ENCODE data around the gene RSL1D1.
A peak's percentile ranks its signal among the peaks of the same experiment; 100 is the strongest.

Gene RSL1D1

DNA sequence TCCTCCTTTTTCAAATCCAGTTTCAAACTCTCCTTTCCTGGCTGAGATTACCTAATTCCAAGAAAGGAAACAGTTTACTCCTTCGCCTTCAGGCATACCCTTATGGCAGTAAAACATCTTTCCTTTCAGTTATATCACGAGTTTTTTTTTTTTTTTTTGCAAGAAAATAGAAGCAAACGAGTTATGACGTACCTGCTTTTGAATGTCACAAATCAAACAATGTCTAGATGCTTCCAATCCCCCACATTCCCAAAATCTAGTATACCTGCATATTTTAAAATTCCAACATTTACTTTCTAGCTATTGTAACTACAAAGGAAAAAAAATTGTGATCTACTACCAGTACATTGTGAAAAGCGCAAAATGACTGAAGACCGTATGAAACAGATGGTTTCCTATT is 35.5 kb upstream of the RSL1D1 start:
- WGBS (ENCODE audit: insufficient coverage), result 92% methylated on average over 4 of the region's 6 CpGs
- Histone ChIP-seq H3K9me3 (ENCODE audit: control extremely low read depth in 1 of 5, control insufficient read depth in 4 of 5, insufficient read depth in 2 of 5, low read depth in 1 of 5, low read length in 4 of 5) (no peaks in the 10 kb centered on the region), H3K4me1 (ENCODE audit: control extremely low read depth in 1 of 4, control insufficient read depth in 4 of 4, insufficient read depth in 4 of 4, low read length in 3 of 4) (peaks cover 0 to 13% (median 0%) of the 10 kb centered on the region in 4 experiments), H3K36me3 (ENCODE audit: control insufficient read depth in 4 of 4, insufficient read depth in 4 of 4, low read length in 3 of 4) (peaks cover 16 to 67% (median 46%) of the 10 kb centered on the region in 4 experiments), H3K27me3 (replicated peaks in 2 of 5; ENCODE audit: control insufficient read depth in 4 of 5, insufficient read depth in 5 of 5, low read length in 4 of 5) (no peaks in the 10 kb centered on the region), H3K4me3 (ENCODE audit: control insufficient read depth in 1 of 7, extremely low read depth in 1 of 7, insufficient read depth in 4 of 7, low read depth in 2 of 7, low read length in 6 of 7) (no peak overlapping the region), H3K27ac (ENCODE audit: insufficient read depth in 1 of 2, low read depth in 1 of 2, low read length in 2 of 2, poor library complexity in 1 of 2, severe bottlenecking in 2 of 2) (no peak overlapping the region)
- POLR2A ChIA-PET, result no interaction called here
- DNase-seq, result no peak
- CTCF ChIA-PET, result no interaction called here

DNA sequence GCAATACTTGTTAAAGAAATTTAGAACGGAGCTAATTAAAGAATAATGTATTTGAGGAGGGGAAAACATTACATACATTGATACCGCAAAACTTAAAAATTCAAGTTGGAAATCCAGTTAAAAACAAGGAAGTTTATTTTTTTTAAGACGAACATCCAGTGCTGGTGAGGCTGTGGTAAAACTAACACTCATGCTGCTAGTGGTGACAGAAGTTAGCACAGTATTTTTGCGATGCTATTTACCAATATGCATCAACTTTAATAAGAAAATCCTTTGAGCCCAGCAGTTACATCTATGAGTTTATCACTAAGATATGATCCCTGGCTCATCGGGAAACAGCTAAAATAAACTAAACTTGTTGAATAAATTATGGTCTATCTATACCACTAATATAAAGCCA is 32.7 kb upstream of the RSL1D1 start:
- WGBS (ENCODE audit: insufficient coverage), result 88% methylated on average over 1 of the region's 5 CpGs
- H3K4me1 ChIP-seq (ENCODE audit: control extremely low read depth in 1 of 4, control insufficient read depth in 4 of 4, insufficient read depth in 4 of 4, low read length in 3 of 4), result no peaks in the 10 kb centered on the region
- peak in 2 of 3 donors; percentile 27 to 48 for DNase-seq
- CTCF ChIA-PET, result interaction anchor here (0.9 to 1.5 kb wide), 2 partner anchors 13 to 15 kb away, joined by 4 read pairs; no protein-coding TSS in a partner anchor
- POLR2A ChIA-PET, result no interaction called here
- H3K36me3 ChIP-seq (ENCODE audit: control insufficient read depth in 4 of 4, insufficient read depth in 4 of 4, low read length in 3 of 4), result peaks cover 19 to 75% (median 59%) of the 10 kb centered on the region in 4 experiments
- no peak overlapping the region for H3K4me3 ChIP-seq (ENCODE audit: control insufficient read depth in 1 of 7, extremely low read depth in 1 of 7, insufficient read depth in 4 of 7, low read depth in 2 of 7, low read length in 6 of 7)
- H3K27me3 ChIP-seq (replicated peaks in 2 of 5; ENCODE audit: control insufficient read depth in 4 of 5, insufficient read depth in 5 of 5, low read length in 4 of 5), result no peaks in the 10 kb centered on the region
- no peaks in the 10 kb centered on the region for H3K9me3 ChIP-seq (ENCODE audit: control extremely low read depth in 1 of 5, control insufficient read depth in 4 of 5, insufficient read depth in 2 of 5, low read depth in 1 of 5, low read length in 4 of 5)
- no peak overlapping the region for H3K27ac ChIP-seq (ENCODE audit: insufficient read depth in 1 of 2, low read depth in 1 of 2, low read length in 2 of 2, poor library complexity in 1 of 2, severe bottlenecking in 2 of 2)

DNA sequence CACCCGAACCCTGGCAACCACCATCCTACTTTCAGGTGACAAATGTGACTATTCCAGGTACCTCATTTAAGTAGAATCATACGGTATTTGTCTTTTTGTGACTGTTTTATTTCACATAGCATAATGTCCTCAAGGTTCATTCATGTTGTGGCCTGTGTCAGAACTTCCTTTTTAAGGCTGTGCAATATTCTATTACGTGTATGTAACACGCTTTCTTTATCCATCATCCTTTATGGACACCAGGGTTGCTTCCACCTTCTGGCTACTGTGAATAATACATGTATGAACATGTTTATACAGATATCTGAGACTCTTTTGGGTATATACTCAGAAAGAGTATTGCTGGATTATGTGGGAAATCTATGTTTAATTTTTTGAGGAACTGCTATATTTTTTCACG is 28.7 kb upstream of the RSL1D1 start:
- DNase-seq, result peak in 2 of 3 donors; percentile 23
- Histone ChIP-seq H3K4me1 (ENCODE audit: control extremely low read depth in 1 of 4, control insufficient read depth in 4 of 4, insufficient read depth in 4 of 4, low read length in 3 of 4) (no peaks in the 10 kb centered on the region), H3K27me3 (replicated peaks in 2 of 5; ENCODE audit: control insufficient read depth in 4 of 5, insufficient read depth in 5 of 5, low read length in 4 of 5) (no peaks in the 10 kb centered on the region), H3K4me3 (ENCODE audit: control insufficient read depth in 1 of 7, extremely low read depth in 1 of 7, insufficient read depth in 4 of 7, low read depth in 2 of 7, low read length in 6 of 7) (no peak overlapping the region), H3K9me3 (ENCODE audit: control extremely low read depth in 1 of 5, control insufficient read depth in 4 of 5, insufficient read depth in 2 of 5, low read depth in 1 of 5, low read length in 4 of 5) (no peaks in the 10 kb centered on the region), H3K36me3 (ENCODE audit: control insufficient read depth in 4 of 4, insufficient read depth in 4 of 4, low read length in 3 of 4) (peaks cover 33 to 76% (median 55%) of the 10 kb centered on the region in 4 experiments), H3K27ac (ENCODE audit: insufficient read depth in 1 of 2, low read depth in 1 of 2, low read length in 2 of 2, poor library complexity in 1 of 2, severe bottlenecking in 2 of 2) (no peak overlapping the region)
- no CpG with 5 or more reads among the region's 5 CpGs for WGBS (ENCODE audit: insufficient coverage)
- ChIA-PET CTCF (interaction anchor here (1.4 kb wide), 1 partner anchor 10 kb away, joined by 5 read pairs; no protein-coding TSS in a partner anchor), POLR2A (interaction anchor here (0.6 kb wide), 1 partner anchor 27 kb away, joined by 3 read pairs; no protein-coding TSS in a partner anchor)

DNA sequence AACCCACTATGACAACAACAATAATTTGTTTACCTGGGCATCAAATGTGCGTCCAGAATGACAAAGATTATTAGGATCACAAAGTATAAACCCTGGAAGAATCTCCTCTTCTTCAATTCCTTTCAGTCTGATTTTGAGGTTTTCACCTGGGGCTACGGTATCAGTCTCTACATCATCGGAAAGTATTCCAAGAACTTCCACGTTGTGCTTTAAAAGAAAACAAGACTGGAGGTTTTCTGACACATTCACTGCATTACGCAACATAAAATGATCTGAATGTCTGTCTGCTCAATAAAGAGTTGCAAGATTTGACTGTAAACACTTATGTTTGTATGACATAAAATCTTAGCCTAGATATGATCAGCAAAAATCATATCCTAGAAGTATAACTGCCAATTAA is 26.0 kb upstream of the RSL1D1 start:
- 86% methylated on average over 4 of the region's 5 CpGs for WGBS (ENCODE audit: insufficient coverage)
- CTCF ChIA-PET, result interaction anchor here (1.5 kb wide), 1 partner anchor 11 kb away, joined by 3 read pairs; no protein-coding TSS in a partner anchor

DNA sequence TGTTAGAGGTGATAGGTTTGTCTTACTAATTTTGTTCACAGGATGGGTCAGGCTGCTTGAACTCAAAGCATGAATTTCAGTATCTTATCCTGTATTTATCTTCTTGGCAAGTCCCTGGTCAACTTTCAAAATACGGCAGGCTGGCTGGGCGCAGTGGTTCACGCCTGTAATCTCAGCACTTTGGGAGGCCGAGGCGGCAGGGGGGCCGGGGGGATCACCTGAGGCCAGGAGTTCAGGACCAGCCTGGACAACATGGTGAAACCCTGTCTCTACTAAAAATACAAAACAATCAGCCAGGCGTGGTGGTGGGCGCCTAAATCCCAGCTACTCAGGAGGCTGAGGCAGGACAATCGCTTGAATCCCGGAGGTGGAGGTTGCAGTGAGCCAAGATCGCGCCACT is 25.0 kb upstream of the RSL1D1 start:
- WGBS (ENCODE audit: insufficient coverage), result 90% methylated on average over 12 of the region's 12 CpGs
- H3K27me3 ChIP-seq (replicated peaks in 2 of 5; ENCODE audit: control insufficient read depth in 4 of 5, insufficient read depth in 5 of 5, low read length in 4 of 5), result no peaks in the 10 kb centered on the region
- no peaks in the 10 kb centered on the region for H3K9me3 ChIP-seq (ENCODE audit: control extremely low read depth in 1 of 5, control insufficient read depth in 4 of 5, insufficient read depth in 2 of 5, low read depth in 1 of 5, low read length in 4 of 5)
- POLR2A ChIA-PET, result no interaction called here
- no peak overlapping the region for H3K27ac ChIP-seq (ENCODE audit: insufficient read depth in 1 of 2, low read depth in 1 of 2, low read length in 2 of 2, poor library complexity in 1 of 2, severe bottlenecking in 2 of 2)
- no peak for DNase-seq
- CTCF ChIA-PET, result no interaction called here
- no peak overlapping the region for H3K4me3 ChIP-seq (ENCODE audit: control insufficient read depth in 1 of 7, extremely low read depth in 1 of 7, insufficient read depth in 4 of 7, low read depth in 2 of 7, low read length in 6 of 7)
- peaks cover 21 to 72% (median 47%) of the 10 kb centered on the region in 4 experiments for H3K36me3 ChIP-seq (ENCODE audit: control insufficient read depth in 4 of 4, insufficient read depth in 4 of 4, low read length in 3 of 4)
- peaks cover 0 to 3% (median 0%) of the 10 kb centered on the region in 4 experiments for H3K4me1 ChIP-seq (ENCODE audit: control extremely low read depth in 1 of 4, control insufficient read depth in 4 of 4, insufficient read depth in 4 of 4, low read length in 3 of 4)

More for the DNA sequence above, 26.0 kb upstream of the RSL1D1 start:
- no peaks in the 10 kb centered on the region for H3K4me1 ChIP-seq (ENCODE audit: control extremely low read depth in 1 of 4, control insufficient read depth in 4 of 4, insufficient read depth in 4 of 4, low read length in 3 of 4)
- no peak overlapping the region for H3K27ac ChIP-seq (ENCODE audit: insufficient read depth in 1 of 2, low read depth in 1 of 2, low read length in 2 of 2, poor library complexity in 1 of 2, severe bottlenecking in 2 of 2)
- peaks cover 28 to 76% (median 51%) of the 10 kb centered on the region in 4 experiments for H3K36me3 ChIP-seq (ENCODE audit: control insufficient read depth in 4 of 4, insufficient read depth in 4 of 4, low read length in 3 of 4)
- POLR2A ChIA-PET, result no interaction called here
- H3K27me3 ChIP-seq (replicated peaks in 2 of 5; ENCODE audit: control insufficient read depth in 4 of 5, insufficient read depth in 5 of 5, low read length in 4 of 5), result no peaks in the 10 kb centered on the region
- no peaks in the 10 kb centered on the region for H3K9me3 ChIP-seq (ENCODE audit: control extremely low read depth in 1 of 5, control insufficient read depth in 4 of 5, insufficient read depth in 2 of 5, low read depth in 1 of 5, low read length in 4 of 5)
- H3K4me3 ChIP-seq (ENCODE audit: control insufficient read depth in 1 of 7, extremely low read depth in 1 of 7, insufficient read depth in 4 of 7, low read depth in 2 of 7, low read length in 6 of 7), result no peak overlapping the region
- DNase-seq, result no peak

DNA sequence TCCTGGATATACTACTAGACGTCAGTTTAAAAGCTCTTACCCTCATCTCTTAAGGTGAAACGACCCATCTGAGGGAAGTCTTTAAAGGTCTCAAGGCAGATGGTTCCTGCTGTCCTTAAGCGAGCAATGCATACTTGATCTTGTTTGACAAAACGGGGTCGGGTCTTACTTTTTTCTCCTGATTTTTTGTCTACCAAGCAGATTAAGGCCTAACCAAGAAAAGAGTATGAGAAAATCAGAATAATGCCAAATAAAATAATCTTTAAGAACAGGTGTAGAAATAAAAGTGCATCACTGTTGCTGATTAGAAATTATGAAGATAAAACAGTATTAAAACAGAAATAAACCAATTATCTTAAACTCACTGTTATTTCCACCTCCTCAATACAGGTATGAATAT is 24.4 kb upstream of the RSL1D1 start:
- Histone ChIP-seq H3K36me3 (ENCODE audit: control insufficient read depth in 4 of 4, insufficient read depth in 4 of 4, low read length in 3 of 4) (peaks cover 15 to 68% (median 45%) of the 10 kb centered on the region in 4 experiments), H3K27ac (ENCODE audit: insufficient read depth in 1 of 2, low read depth in 1 of 2, low read length in 2 of 2, poor library complexity in 1 of 2, severe bottlenecking in 2 of 2) (no peak overlapping the region), H3K4me1 (ENCODE audit: control extremely low read depth in 1 of 4, control insufficient read depth in 4 of 4, insufficient read depth in 4 of 4, low read length in 3 of 4) (peaks cover 0 to 3% (median 0%) of the 10 kb centered on the region in 4 experiments), H3K9me3 (ENCODE audit: control extremely low read depth in 1 of 5, control insufficient read depth in 4 of 5, insufficient read depth in 2 of 5, low read depth in 1 of 5, low read length in 4 of 5) (no peaks in the 10 kb centered on the region), H3K27me3 (replicated peaks in 2 of 5; ENCODE audit: control insufficient read depth in 4 of 5, insufficient read depth in 5 of 5, low read length in 4 of 5) (no peaks in the 10 kb centered on the region), H3K4me3 (ENCODE audit: control insufficient read depth in 1 of 7, extremely low read depth in 1 of 7, insufficient read depth in 4 of 7, low read depth in 2 of 7, low read length in 6 of 7) (no peak overlapping the region)
- ChIA-PET CTCF (interaction anchor here (1.5 kb wide), 1 partner anchor 12 kb away, joined by 3 read pairs; no protein-coding TSS in a partner anchor), POLR2A (no interaction called here)
- WGBS (ENCODE audit: insufficient coverage), result 83% methylated on average over 2 of the region's 5 CpGs
- no peak for DNase-seq

GRCh38 chr16:11871193-11871592 is 19.9 kb upstream of the RSL1D1 start:
- H3K4me1 ChIP-seq (ENCODE audit: control extremely low read depth in 1 of 4, control insufficient read depth in 4 of 4, insufficient read depth in 4 of 4, low read length in 3 of 4), result peaks cover 0 to 3% (median 0%) of the 10 kb centered on the region in 4 experiments
- H3K27ac ChIP-seq (ENCODE audit: insufficient read depth in 1 of 2, low read depth in 1 of 2, low read length in 2 of 2, poor library complexity in 1 of 2, severe bottlenecking in 2 of 2), result peak overlapping the region in 1 of 2 experiments; percentile 20
- ChIA-PET POLR2A (no interaction called here), CTCF (interaction anchor here (0.9 kb wide), 2 partner anchors 13 to 196 kb away, joined by 3 to 4 read pairs; no protein-coding TSS in a partner anchor)
- H3K36me3 ChIP-seq (ENCODE audit: control insufficient read depth in 4 of 4, insufficient read depth in 4 of 4, low read length in 3 of 4), result peaks cover 10 to 56% (median 37%) of the 10 kb centered on the region in 4 experiments
- 69% methylated on average over 5 of the region's 7 CpGs for WGBS (ENCODE audit: insufficient coverage)
- no peaks in the 10 kb centered on the region for H3K27me3 ChIP-seq (replicated peaks in 2 of 5; ENCODE audit: control insufficient read depth in 4 of 5, insufficient read depth in 5 of 5, low read length in 4 of 5)
- H3K9me3 ChIP-seq (ENCODE audit: control extremely low read depth in 1 of 5, control insufficient read depth in 4 of 5, insufficient read depth in 2 of 5, low read depth in 1 of 5, low read length in 4 of 5), result no peaks in the 10 kb centered on the region
- no peak overlapping the region for H3K4me3 ChIP-seq (ENCODE audit: control insufficient read depth in 1 of 7, extremely low read depth in 1 of 7, insufficient read depth in 4 of 7, low read depth in 2 of 7, low read length in 6 of 7)
- DNase-seq, result peak; percentile 20 to 29 (median 23)
